GM15510 (cell line): ENCODE measurements around the gene BICRAL.
A peak's percentile ranks its signal among the peaks of the same experiment; 100 is the strongest.

Experiments used
- POLR2A ChIP-seq: IDR thresholded peaks from 3 replicates; pipeline ENCODE4 v1.6.1; 2011; ENCODE audit warnings: borderline replicate concordance; ENCODE audit not compliant: insufficient read length; ENCODE audit errors: extremely low read depth

The BICRAL gene

DNA sequence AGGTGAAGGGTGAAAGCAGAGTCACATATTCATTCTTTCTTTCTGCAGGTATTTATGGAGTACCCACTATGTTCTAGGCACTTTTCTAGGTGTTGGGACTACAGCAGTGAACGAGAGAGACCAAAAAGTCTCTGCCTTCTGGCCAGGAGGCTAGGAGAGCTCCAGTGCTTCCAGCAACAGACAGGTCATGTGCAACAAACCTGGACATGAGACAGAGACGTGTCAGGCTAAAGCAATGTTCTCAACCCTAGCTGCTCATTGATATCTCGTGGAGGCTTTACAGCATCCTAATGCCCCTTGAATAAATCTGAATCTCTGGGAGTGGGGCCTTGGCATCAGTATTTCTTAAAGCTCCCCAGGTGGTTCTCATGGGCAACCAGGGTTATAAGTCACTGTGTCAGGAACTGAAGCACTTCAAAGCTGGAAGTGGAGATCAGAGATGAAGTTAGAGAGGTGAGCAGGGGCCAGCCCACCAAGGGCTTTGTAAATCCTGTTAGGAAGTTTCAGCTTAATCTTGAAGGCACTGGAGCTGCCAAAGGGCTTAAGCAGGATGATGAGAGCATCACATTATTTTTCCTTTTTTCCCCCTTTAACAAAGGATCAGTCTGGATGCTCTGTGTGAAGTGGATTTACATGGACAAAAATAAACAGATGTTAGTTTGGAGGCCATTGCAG lies 23.0 kb upstream of the BICRAL start:
- TF ChIP-seq POLR2A: no peak

DNA sequence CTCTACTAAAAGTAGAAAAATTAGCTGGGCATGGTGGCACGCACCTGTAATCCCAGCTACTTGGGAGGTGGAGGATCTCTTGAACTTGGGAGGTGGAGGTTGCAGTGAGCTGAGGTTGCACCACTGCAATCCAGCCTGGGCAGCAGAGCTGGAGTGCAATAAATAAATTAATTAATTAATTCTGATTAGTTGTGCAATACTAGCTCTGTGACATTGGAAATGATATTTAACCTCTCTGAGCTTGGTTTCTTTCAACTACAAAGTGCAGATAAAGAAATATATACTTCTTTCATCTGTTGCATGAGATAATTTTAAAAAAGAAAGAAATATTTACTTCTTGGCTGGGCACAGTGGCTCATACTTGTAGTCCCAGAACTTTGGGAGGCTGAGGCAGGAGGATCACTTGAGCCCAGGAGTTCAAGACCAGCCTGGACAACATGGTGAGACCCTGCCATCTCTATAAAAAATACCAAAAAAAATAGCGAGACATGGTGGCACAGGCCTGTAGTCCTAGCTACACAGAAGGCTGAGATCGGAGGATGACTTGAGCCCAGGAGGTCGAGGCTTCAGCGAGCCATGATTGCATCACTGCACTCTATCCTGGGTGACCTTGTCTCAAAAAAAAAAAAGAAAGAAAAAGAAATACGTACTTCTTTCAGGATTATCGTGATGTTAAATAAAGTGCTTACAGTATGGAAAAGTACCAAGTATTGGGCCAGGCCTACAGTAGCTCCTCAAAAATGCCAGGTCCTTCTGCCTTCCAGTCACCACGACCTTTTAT lies 20.4 kb upstream of the BICRAL start:
- TF ChIP-seq POLR2A: no peak

DNA sequence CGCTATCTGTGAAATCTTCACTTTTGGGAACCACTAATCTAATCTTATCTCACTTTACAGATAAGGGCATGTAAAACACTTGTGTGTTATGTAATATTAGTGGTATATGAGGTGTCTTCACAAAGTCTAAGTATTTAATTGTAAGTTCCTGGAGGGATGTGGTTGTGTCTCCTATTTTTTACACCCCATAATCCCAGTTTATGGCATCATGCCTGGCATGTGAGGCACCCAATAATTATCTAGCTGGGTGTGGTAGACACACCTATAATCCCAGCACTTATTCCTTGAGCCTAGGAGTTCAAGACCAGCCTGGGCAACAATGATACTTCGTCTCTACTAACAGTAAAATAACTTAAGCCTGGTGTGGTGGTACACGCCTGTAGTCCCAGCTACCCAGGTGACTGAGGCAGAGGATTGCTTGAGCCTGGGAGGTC lies 19.4 kb upstream of the BICRAL start:
- TF ChIP-seq POLR2A: no peak

DNA sequence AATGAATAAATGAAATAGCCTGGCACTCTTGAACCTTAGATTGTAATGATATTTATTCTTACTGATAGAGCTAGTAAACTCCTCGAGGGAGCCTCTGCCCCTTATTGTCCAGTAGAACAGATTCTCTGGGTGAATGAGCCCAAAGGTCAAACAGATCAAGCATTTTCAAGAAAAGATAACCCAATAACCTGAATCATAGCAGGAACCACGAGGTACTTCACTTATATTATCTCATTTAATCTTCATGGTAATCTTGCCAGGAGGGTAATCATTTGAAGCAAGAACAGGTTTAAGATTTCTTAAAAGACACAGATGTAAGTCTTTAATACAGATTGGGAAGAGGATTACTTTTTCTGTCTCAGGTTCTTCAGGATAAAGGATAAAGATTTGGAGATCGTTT lies 18.9 kb upstream of the BICRAL start:
- no peak for TF ChIP-seq POLR2A

DNA sequence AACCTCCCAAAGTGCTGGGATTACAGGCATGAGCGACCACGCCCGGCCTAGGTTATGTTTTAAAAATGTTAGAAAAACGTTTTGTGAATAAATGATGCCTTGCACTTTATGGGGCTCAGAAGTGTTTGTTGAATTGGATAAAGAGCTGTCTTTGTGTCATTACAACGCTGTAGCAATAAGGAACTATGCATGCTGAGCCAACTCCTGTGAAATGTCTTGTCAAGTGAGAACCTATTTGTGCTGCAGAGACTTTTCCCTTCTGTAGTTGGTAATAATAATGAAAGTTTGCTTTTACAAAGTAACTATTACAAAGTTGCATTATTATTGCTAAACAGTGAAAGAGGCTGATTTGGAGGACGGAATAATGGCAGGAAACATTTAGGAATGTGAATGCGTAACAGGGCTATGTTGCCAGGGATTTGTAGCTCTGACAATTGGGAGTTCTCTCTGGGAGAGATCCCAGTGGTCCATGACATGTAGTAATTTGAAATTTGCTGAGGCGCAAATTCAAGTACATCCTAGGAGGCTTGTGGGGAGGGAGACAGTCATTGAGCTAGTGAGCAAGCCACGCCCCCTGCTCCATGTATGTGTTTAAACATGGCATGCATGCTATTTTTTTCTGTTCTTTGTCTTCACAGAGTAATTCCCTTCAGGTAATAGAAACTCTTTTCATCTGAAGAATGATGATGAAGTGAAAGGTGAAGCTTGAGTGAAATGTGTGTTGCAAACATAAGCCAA lies 16.8 kb upstream of the BICRAL start:
- no peak for TF ChIP-seq POLR2A

DNA sequence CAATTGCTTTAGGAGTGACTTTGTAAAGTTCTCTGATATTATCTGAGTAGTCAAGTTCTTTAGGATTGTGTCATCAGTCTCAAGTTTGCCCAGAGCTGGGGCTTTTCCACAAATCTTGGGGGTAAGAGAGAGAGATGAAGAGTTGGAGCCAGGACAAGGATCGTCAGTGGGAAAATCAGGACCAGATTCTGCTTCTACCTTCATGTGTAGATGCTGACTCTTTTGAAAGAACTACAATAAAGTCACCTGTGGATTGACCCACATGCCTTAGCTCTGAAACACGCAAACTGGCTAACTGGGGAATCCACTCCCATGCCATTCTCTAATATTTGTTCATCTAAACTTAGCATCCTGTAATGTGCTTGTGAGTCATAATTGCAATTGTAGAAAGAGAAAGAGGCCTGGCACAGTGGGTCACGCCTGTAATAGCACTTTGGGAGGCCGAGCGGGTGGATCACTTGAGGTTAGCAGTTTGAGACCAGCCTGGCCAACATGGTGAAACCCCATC lies 15.6 kb upstream of the BICRAL start:
- TF ChIP-seq POLR2A: no peak

DNA sequence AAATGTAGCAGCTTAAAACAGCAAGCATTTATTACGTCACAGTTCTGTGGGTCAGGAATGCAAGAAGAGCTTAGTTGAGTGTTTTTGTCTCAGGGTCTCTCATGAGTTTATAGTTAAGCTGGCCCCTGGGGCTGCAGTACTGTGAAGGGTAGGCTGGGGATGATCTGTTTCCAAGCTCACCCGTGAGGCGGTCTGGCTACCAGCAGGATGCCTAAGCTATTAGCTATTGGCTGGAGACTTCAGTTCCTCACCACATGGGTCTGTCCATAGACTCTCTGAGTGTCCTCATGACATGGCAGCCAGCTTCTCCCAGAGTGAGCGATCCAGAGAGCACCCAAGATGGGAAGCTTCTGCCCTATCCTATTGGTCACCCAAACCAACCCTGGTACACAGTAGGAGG lies 12.8 kb upstream of the BICRAL start:
- TF ChIP-seq POLR2A: no peak

DNA sequence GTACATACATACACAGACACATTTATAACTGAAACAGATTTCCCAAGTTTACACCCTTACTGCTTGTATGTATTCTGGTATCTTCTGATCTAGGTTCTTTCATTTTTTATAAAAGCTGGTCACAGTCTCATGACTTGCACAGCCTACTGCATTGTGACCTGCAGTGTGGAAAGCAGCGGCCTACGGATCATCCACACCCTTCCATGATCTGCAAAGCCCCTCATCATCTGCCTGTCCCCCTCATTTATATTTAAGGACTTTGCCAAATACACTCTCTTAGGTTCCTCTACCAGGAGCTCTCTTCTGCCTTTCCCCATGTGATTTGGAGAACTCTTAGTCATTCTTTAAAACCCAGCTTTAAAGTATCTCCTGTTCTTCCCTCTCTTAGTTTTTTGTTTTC lies 12.0 kb upstream of the BICRAL start:
- TF ChIP-seq POLR2A: no peak

DNA sequence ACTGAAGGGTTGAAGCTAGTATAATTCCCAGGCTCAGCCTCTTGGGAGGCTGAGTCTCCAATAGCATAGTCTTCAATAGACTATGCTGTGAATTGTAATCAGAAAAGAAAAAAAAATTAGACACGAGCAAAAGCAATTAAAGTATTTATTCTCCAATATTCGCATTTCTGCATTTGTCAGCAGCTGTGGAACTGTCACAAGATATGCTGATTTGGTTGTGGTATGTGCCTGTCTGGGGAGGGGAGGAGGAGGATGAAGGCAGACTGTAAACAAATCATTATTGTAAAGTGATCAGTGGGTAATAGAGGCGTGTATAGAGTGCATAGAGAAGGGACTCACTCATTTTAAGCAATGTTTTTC lies 10.1 kb upstream of the BICRAL start:
- no peak for TF ChIP-seq POLR2A

DNA sequence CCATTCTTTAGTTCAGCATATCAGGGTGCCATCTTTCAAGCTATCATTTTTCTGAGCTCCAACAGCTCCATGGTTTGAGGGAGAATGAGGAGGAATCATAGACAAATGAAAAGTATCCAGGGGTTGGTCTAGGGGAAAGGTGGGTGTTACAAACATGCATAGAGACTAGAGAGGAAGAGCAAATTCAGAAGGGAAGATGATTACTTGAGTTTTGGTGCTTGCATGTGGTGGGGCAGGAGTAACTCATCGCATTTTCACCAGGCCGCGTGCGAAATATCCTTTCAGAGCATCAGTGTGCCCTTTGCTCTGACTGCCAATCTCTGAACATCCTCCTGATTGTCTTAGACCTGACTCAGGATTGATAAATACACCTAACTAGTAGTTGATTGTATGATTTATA lies 7.7 kb upstream of the BICRAL start:
- no peak for TF ChIP-seq POLR2A

DNA sequence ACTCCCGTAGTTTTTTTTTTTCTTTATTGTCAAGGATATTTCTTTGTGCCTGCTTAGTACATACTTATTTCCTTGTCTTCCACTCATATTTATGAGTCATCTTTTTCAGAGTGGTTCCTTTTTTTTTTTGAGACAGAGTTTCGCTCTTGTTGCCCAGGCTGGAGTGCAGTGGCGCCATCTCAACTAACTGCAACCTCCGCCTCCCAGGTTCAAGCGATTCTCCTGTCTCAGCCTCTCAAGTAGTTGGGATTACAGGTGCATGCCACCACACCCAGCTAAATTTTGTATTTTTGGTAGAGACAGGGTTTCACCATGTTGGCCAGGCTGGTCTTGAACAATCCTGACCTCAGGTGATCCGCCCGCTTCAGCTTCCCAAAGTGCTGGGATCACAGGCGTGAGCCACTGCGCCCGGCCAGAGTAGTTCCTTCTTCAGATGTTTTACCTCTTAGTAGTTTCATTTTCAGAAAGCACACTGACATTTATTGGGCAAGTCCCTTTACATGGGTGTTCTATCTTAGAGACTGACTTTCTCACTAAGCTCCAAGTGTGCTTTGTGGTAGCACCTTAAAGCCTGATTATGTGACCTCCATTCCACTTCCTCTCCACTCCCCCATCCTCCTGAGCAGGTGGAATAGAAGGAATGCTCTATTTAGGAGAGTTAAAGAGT lies 6.9 kb upstream of the BICRAL start:
- peak; percentile 23 for TF ChIP-seq POLR2A

DNA sequence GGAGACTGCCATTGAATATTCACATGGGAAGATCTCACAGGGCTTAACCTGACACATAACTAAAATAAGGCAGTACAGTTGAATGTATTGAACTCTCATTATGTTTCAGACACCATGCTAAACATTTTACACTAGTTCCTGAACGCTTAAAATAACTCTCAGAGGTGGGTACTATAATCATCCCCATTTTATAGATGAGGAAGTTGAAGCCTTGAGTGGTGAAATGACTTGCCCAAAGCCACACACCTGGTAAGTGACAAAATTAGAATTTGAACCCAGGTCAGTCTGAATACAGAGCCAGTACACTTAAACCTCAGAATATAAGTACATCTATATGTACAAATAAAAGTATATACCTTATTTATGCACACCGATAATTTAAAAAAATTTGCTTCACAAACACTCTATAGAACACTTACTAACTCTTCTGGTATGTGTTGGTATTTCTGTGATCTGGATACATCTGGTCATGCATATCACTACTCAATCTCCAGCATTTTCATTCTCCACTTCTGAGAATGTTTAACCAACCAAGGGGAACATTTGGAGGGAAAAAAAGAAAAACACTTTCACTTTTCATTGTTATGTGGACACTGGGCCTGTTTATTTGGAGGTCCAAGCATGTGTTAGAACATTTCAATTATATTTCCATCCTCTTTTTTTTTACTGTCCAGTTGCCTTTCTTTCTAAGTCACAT lies 4.6 kb upstream of the BICRAL start:
- TF ChIP-seq POLR2A: no peak

DNA sequence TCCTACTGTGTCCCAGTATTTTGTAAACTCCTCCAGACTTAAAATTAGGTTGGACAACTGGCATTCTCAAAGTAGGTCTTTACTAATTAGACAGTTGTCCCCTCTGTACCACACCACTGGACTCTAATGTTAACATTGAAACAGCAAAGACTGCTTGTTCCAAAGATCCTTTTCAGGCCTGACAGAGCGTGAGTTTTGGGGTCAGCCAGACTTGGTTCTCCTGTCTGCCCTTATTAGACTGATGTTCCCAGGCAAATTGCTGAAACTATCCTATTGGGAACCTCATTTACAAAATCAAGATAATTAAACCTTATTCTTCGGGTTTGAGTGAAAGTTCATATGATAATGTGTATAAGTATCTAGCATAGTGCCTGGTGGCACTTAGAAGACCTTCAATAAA lies 3.7 kb upstream of the BICRAL start:
- no peak for TF ChIP-seq POLR2A

DNA sequence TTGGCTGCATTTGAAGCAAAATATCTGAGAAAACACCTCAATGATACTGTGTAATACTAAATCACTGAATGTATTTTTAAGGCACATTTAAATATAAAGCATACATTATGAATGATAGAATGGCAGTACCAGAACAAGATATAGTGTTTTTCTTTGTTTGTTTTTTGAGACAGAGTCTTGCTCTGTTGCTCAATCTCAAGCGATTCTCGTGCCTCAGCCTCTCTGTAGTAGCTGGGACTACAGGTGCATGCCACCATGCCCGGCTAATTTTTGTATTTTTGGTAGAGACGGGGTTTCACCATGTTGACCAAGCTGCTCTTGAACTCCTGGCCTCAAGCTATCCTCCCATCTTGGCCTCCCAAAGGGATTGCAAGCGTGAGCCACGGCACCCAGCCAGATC lies 2.3 kb upstream of the BICRAL start:
- TF ChIP-seq POLR2A: no peak

DNA sequence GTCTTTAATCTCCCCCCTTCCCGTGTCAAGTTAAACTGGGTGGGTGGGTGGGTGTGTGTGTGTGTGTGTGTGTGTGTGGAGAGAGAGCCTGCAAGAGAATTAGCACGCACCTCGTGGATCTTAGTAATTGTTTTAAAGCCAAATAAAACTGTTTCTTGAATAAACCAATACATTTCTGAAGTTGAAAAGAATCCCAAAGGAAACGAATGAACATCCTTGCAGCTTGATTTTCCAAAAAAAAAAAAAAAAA lies 381 bp upstream of the BICRAL start:
- TF ChIP-seq POLR2A: no peak
